ENCODE results near the gene MGST2. TPM values are rescaled to one million over a fixed set of nuclear protein-coding genes. Genes with fewer than 3 reads are reported as not detected.

Gene MGST2
- total RNA-seq, 1 experiment from 2014 or later: 14.9 TPM

- no peak for TF ChIP-seq ZNF671 (CRISPR knock-in tag; IDR thresholded peaks at IDR 0.05)
- TF ChIP-seq AFF4 (CRISPR knock-in tag; IDR thresholded peaks at IDR 0.05; ENCODE audit: borderline replicate concordance): no peak
- TF ChIP-seq MXD4 (CRISPR knock-in tag; IDR thresholded peaks at IDR 0.05; ENCODE audit: borderline replicate concordance): no peak
- no peak for TF ChIP-seq NFE2L1 (CRISPR knock-in tag; IDR thresholded peaks at IDR 0.05)
- no peak for TF ChIP-seq TEAD1 (CRISPR knock-in tag; IDR thresholded peaks at IDR 0.05)
- TF ChIP-seq PRRX2 (CRISPR knock-in tag; IDR thresholded peaks at IDR 0.05): no peak
- no peak for TF ChIP-seq GABPB1 (CRISPR knock-in tag; IDR thresholded peaks at IDR 0.05)
- no peak for TF ChIP-seq TEAD4 (CRISPR knock-in tag; IDR thresholded peaks at IDR 0.05)
- no peak for TF ChIP-seq SMAD3 (CRISPR knock-in tag; IDR thresholded peaks at IDR 0.05; ENCODE audit: borderline replicate concordance)
- no peak for TF ChIP-seq STAT6 (CRISPR knock-in tag; conservative IDR thresholded peaks at IDR 0.05; ENCODE audit: low read depth)
- TF ChIP-seq ETV6 (CRISPR knock-in tag; IDR thresholded peaks at IDR 0.05): no peak
- TF ChIP-seq GTF2I (CRISPR knock-in tag; conservative IDR thresholded peaks at IDR 0.05): no peak
- TF ChIP-seq CREM (CRISPR knock-in tag; IDR thresholded peaks at IDR 0.05): no peak
- TF ChIP-seq ZNF416 (CRISPR knock-in tag; IDR thresholded peaks at IDR 0.05): no peak
- DNase-seq (ENCODE audit: low spot score): no peak
- no peak for ATAC-seq
- no peaks in the 10 kb centered on the region for H3K27me3 Mint-ChIP-seq (ENCODE audit: low read depth)
- H3K27ac Mint-ChIP-seq: no peak overlapping the region
- ChIA-PET CTCF (interaction anchor here (0.5 to 1.6 kb wide), 11 partner anchors 8 to 454 kb away, joined by 3 to 18 read pairs (median 4); no protein-coding TSS in a partner anchor), POLR2A (no interaction called here)
- no peak overlapping the region for H3K4me3 Mint-ChIP-seq
- H3K36me3 Mint-ChIP-seq: peaks cover 26% of the 10 kb centered on the region
- peaks cover 28% of the 10 kb centered on the region for H3K9me3 Mint-ChIP-seq
- H3K4me1 Mint-ChIP-seq: no peaks in the 10 kb centered on the region
These were observed 39.4 kb downstream of the MGST2 start for GRCh38 chr4:139704915-139705485.

- no peak for DNase-seq (ENCODE audit: low spot score)
- no peak overlapping the region for H3K27ac Mint-ChIP-seq
- peaks cover 24% of the 10 kb centered on the region for H3K9me3 Mint-ChIP-seq
- H3K4me1 Mint-ChIP-seq: no peaks in the 10 kb centered on the region
- H3K36me3 Mint-ChIP-seq: peaks cover 21% of the 10 kb centered on the region
- POLR2A ChIA-PET: interaction anchor here (0.6 kb wide), 1 partner anchor 10 kb away, joined by 6 read pairs; no protein-coding TSS in a partner anchor
- H3K27me3 Mint-ChIP-seq (ENCODE audit: low read depth): peaks cover 42% of the 10 kb centered on the region
- ATAC-seq: no peak
- CTCF ChIA-PET: interaction anchor here (1.4 kb wide), 1 partner anchor 53 kb away, joined by 5 read pairs; no protein-coding TSS in a partner anchor
- no peak overlapping the region for H3K4me3 Mint-ChIP-seq
- TF ChIP-seq CBFB (CRISPR knock-in tag; IDR thresholded peaks at IDR 0.05; ENCODE audit: low read depth): no peak
- no peak for TF ChIP-seq ATF1 (CRISPR knock-in tag; IDR thresholded peaks at IDR 0.05)
- TF ChIP-seq ZNF138 (CRISPR knock-in tag; conservative IDR thresholded peaks at IDR 0.05): no peak
- no peak for TF ChIP-seq ATF6 (CRISPR knock-in tag; IDR thresholded peaks at IDR 0.05)
- TF ChIP-seq CTCF (IDR thresholded peaks at IDR 0.05): no peak
- no peak for TF ChIP-seq ESRRA (CRISPR knock-in tag; IDR thresholded peaks at IDR 0.05; ENCODE audit: borderline replicate concordance)
- no peak for TF ChIP-seq TCF7 (CRISPR knock-in tag; IDR thresholded peaks at IDR 0.05; ENCODE audit: low read depth)
- TF ChIP-seq TEAD1 (CRISPR knock-in tag; IDR thresholded peaks at IDR 0.05): no peak
- no peak for TF ChIP-seq PREB (CRISPR knock-in tag; IDR thresholded peaks at IDR 0.05; ENCODE audit: borderline replicate concordance)
These were observed 44.0 kb downstream of the MGST2 start for GRCh38 chr4:139709660-139710059.
